Stimulated activated CD8-positive, alpha-beta memory T cell treated with anti-CD3 and anti-CD28 coated beads, Interleukin-7, amount 100 ng/mL, for 48 hours (primary cell): ENCODE measurements around the gene RALGAPA1.
"Not testable (repeated sequence)": the region's sequence is repeated elsewhere in the genome, so short reads cannot be mapped to it uniquely, and the experiment has no call there.

Experiments
- DNase-seq, 2 donors: peaks; one replicate each; pipeline ENCODE4 v3.0.0-alpha.2; 2020; ENCODE audit warnings: low read depth in 1 of 2; ENCODE audit errors: extremely low read depth in 1 of 2

RALGAPA1 gene

GRCh38 chr14:35822501-35822900, 13.4 kb upstream of the RALGAPA1 start:
- no peak for DNase-seq

GRCh38 chr14:35821564-35822411, 12.7 kb upstream of the RALGAPA1 start:
- DNase-seq = no peak

GRCh38 chr14:35819591-35820540, 10.8 kb upstream of the RALGAPA1 start:
- no peak for DNase-seq

GRCh38 chr14:35818346-35819115, 9.4 kb upstream of the RALGAPA1 start:
- DNase-seq = no peak

GRCh38 chr14:35814371-35815005, 5.4 kb upstream of the RALGAPA1 start:
- DNase-seq = peak; percentile 33 to 63

GRCh38 chr14:35810963-35811362, 1.9 kb upstream of the RALGAPA1 start:
- no peak for DNase-seq

- DNase-seq = no peak
Observed at GRCh38 chr14:35809597-35809996, 502 bp upstream of the RALGAPA1 start.

- no peak for DNase-seq
Observed at GRCh38 chr14:35808076-35808637, 938 bp downstream of the RALGAPA1 start.

- DNase-seq = no peak
Observed at GRCh38 chr14:35807131-35807961, 1.7 kb downstream of the RALGAPA1 start.

- DNase-seq = no peak
Observed at GRCh38 chr14:35806006-35806907, 2.8 kb downstream of the RALGAPA1 start.

GRCh38 chr14:35797796-35798195, 11.3 kb downstream of the RALGAPA1 start:
- DNase-seq = no peak

GRCh38 chr14:35789651-35790050, 19.4 kb downstream of the RALGAPA1 start:
- no peak for DNase-seq

- DNase-seq = no peak
Observed at GRCh38 chr14:35786856-35787255, 22.2 kb downstream of the RALGAPA1 start.

- no peak for DNase-seq
Observed at GRCh38 chr14:35783699-35784098, 25.4 kb downstream of the RALGAPA1 start.

GRCh38 chr14:35779368-35779767, 29.7 kb downstream of the RALGAPA1 start:
- no peak for DNase-seq

- DNase-seq = not testable (repeated sequence)
Observed at GRCh38 chr14:35777550-35777949, 31.5 kb downstream of the RALGAPA1 start.

- no peak for DNase-seq
Observed at GRCh38 chr14:35776823-35777222, 32.3 kb downstream of the RALGAPA1 start.

- not testable (repeated sequence) for DNase-seq
Observed at GRCh38 chr14:35776085-35776484, 33.0 kb downstream of the RALGAPA1 start.
